IgD-negative memory B cell (primary cell): Measurements from ENCODE around the gene MPPED1. TPM values are rescaled to one million over a fixed set of nuclear protein-coding genes. Genes with fewer than 3 reads are reported as not detected.

Experiments
- H3K27ac Mint-ChIP-seq, 3 donors: one replicate each; pipeline ENCODE4 v1.8.0; 2020 to 2022; ENCODE audit warnings: mild to moderate bottlenecking in 3 of 3, mixed read lengths in 3 of 3, moderate library complexity in 1 of 3
- H3K27me3 Mint-ChIP-seq: one replicate; pipeline ENCODE4 v1.8.0; 2021; ENCODE audit warnings: mixed read lengths
- H3K36me3 Mint-ChIP-seq: one replicate; pipeline ENCODE4 v1.8.0; 2020; ENCODE audit warnings: mild to moderate bottlenecking, mixed read lengths
- H3K4me1 Mint-ChIP-seq, 3 donors: one replicate each; pipeline ENCODE4 v1.8.0; 2020 to 2022; ENCODE audit warnings: mixed read lengths in 3 of 3, mild to moderate bottlenecking in 1 of 3
- H3K4me3 Mint-ChIP-seq, 4 donors: one replicate each; pipeline ENCODE4 v1.8.0; 2020 to 2022; ENCODE audit warnings: mild to moderate bottlenecking in 4 of 4, mixed read lengths in 4 of 4, moderate library complexity in 3 of 4
- H3K9me3 Mint-ChIP-seq, 3 donors: one replicate each; pipeline ENCODE4 v1.8.0; 2020 to 2021; ENCODE audit warnings: mixed read lengths in 3 of 3, mild to moderate bottlenecking in 1 of 3
- polyA plus RNA-seq: library from polyadenylated mRNA; unstranded; fragments of 300-500 nt; fragmentation: Illumina TruSeq; gene quantifications from one replicate; pipeline ENCODE4 v1.2.3, GENCODE V29; 2021

The MPPED1 gene
- polyA plus RNA-seq, 1 donor from 2014 or later = not detected

GRCh38 chr22:43526117-43526655 lies 114.4 kb downstream of the MPPED1 start:
- Mint-ChIP-seq H3K27me3 (peaks cover 5% of the 10 kb centered on the region), H3K4me1 (no peaks in the 10 kb centered on the region), H3K36me3 (no peaks in the 10 kb centered on the region), H3K4me3 (no peak overlapping the region), H3K9me3 (peaks cover 0 to 3% (median 0%) of the 10 kb centered on the region in 3 donors), H3K27ac (no peak overlapping the region)

GRCh38 chr22:43526946-43527345 lies 115.1 kb downstream of the MPPED1 start:
- H3K9me3 Mint-ChIP-seq = peaks cover 0 to 3% (median 0%) of the 10 kb centered on the region in 3 donors

GRCh38 chr22:43528601-43529360 lies 117.0 kb downstream of the MPPED1 start:
- Mint-ChIP-seq H3K4me3 (no peak overlapping the region), H3K36me3 (no peaks in the 10 kb centered on the region), H3K27me3 (peaks cover 5% of the 10 kb centered on the region), H3K4me1 (no peaks in the 10 kb centered on the region), H3K27ac (peak overlapping the region in 1 of 3 donors; percentile 16), H3K9me3 (peaks cover 0 to 3% (median 0%) of the 10 kb centered on the region in 3 donors)

More at GRCh38 chr22:43526946-43527345, 115.1 kb downstream of the MPPED1 start:
- H3K4me1 Mint-ChIP-seq = no peaks in the 10 kb centered on the region
- no peak overlapping the region for H3K4me3 Mint-ChIP-seq
- no peaks in the 10 kb centered on the region for H3K36me3 Mint-ChIP-seq
- no peak overlapping the region for H3K27ac Mint-ChIP-seq
- H3K27me3 Mint-ChIP-seq = peaks cover 5% of the 10 kb centered on the region

DNA sequence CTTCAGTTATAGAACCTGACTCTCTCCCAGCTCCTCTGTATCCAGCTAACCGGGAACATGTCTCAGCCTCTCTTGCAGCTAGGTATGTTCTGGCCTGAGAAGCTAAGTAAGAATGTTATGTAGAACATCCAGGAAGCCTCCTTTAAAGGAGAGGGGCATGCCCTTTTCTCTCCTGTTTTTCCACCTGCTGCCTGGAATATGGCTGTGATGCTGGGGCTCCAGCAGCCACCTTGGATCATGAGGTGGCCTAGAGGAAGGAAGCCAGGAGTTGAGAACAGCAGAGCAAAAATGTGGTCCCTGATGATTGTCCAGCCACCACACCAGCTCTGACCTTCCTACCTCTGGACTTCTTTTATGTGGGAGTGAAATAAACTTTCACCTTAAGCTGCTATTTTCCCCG lies 117.6 kb downstream of the MPPED1 start:
- Mint-ChIP-seq H3K27ac (peak overlapping the region in 1 of 3 donors; percentile 9), H3K36me3 (no peaks in the 10 kb centered on the region), H3K9me3 (peaks cover 0 to 3% (median 0%) of the 10 kb centered on the region in 3 donors), H3K4me1 (no peaks in the 10 kb centered on the region), H3K27me3 (peaks cover 5% of the 10 kb centered on the region), H3K4me3 (no peak overlapping the region)

DNA sequence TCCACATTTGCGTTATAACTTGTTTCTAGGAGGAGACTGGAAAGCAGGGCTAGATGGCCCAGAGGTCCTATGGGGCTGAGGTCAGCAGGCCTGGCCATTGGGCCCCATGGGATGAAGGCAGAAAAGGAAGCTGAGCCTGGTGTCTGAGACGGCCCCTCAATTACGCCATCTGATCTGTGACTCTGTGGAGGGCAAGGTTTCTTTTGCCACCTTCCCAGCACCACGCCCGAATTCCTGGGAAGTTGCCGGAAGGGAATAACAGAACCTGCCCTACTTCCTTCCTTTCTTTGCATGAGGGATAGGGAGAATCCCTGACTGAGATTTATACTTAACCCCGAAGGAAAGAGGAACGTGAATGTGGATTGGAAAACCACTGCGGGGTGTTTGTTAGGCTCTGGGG lies 118.1 kb downstream of the MPPED1 start:
- peaks cover 7% of the 10 kb centered on the region for H3K27me3 Mint-ChIP-seq
- H3K4me3 Mint-ChIP-seq = no peak overlapping the region
- no peaks in the 10 kb centered on the region for H3K36me3 Mint-ChIP-seq
- H3K27ac Mint-ChIP-seq = peak overlapping the region in 1 of 3 donors; percentile 9
- peaks cover 0 to 3% (median 0%) of the 10 kb centered on the region in 3 donors for H3K9me3 Mint-ChIP-seq
- no peaks in the 10 kb centered on the region for H3K4me1 Mint-ChIP-seq

DNA sequence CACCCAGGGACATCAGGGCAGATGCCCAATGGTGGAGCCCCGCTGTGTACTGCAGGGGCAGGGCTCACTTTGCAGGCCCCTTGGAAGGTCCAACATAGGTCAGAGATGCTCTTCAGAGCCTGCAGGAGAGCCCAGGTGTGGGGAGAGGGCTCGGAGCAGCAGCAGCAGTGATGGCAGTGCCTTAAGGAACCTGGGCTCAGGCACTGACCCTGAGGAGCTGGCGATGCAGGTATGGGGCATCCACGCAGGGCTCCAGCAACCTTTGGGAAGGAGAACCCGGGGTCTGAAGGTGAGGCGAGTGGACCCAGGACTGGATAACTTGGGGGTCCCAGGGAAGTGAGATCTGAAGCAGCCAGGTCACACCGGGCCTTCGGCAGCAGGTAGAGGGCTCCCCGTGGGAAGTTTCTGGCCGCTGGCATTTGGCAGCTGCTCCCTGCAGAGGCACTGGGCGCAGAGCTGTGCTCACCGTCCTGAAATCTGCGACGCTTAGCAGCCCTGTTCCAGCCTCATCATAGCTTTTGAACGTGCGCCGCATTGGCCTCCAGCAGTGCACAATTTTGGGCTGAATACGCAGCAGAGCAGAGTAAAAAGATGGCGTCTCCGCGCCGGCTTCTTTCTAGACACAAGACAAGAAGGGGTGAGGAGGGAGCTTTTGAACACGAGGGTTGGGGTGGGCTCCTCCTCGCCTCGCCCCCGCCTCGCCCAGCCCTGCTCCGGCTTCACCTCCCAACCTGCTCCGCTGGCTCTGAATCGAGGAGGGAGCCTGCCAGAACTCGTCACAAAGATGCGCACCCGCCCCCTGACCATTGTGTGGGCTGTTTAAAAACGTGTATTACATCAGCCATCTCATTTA lies 118.8 kb downstream of the MPPED1 start:
- Mint-ChIP-seq H3K27ac (no peak overlapping the region), H3K4me3 (no peak overlapping the region), H3K36me3 (no peaks in the 10 kb centered on the region), H3K9me3 (peaks cover 0 to 3% (median 0%) of the 10 kb centered on the region in 3 donors), H3K27me3 (peaks cover 6% of the 10 kb centered on the region), H3K4me1 (no peaks in the 10 kb centered on the region)

- no peak overlapping the region for H3K27ac Mint-ChIP-seq
Observed at GRCh38 chr22:43531651-43532050, 119.8 kb downstream of the MPPED1 start.

GRCh38 chr22:43532301-43533155 lies 120.7 kb downstream of the MPPED1 start:
- Mint-ChIP-seq H3K9me3 (peaks cover 0 to 6% (median 0%) of the 10 kb centered on the region in 3 donors), H3K4me3 (no peak overlapping the region), H3K27ac (peak overlapping the region in 1 of 3 donors; percentile 23), H3K27me3 (peaks cover 6% of the 10 kb centered on the region), H3K36me3 (no peaks in the 10 kb centered on the region), H3K4me1 (no peaks in the 10 kb centered on the region)

More at GRCh38 chr22:43531651-43532050, 119.8 kb downstream of the MPPED1 start:
- Mint-ChIP-seq H3K4me3 (no peak overlapping the region), H3K4me1 (no peaks in the 10 kb centered on the region), H3K27me3 (peaks cover 6% of the 10 kb centered on the region), H3K9me3 (peaks cover 0 to 3% (median 0%) of the 10 kb centered on the region in 3 donors), H3K36me3 (no peaks in the 10 kb centered on the region)

- peaks cover 9% of the 10 kb centered on the region for H3K27me3 Mint-ChIP-seq
- peaks cover 1% of the 10 kb centered on the region for H3K36me3 Mint-ChIP-seq
- no peak overlapping the region for H3K4me3 Mint-ChIP-seq
- H3K9me3 Mint-ChIP-seq = peaks cover 0 to 6% (median 0%) of the 10 kb centered on the region in 3 donors
- H3K27ac Mint-ChIP-seq = peak overlapping the region in 1 of 3 donors; percentile 23
- no peaks in the 10 kb centered on the region for H3K4me1 Mint-ChIP-seq
Observed at GRCh38 chr22:43533156-43533530, 121.3 kb downstream of the MPPED1 start.

DNA sequence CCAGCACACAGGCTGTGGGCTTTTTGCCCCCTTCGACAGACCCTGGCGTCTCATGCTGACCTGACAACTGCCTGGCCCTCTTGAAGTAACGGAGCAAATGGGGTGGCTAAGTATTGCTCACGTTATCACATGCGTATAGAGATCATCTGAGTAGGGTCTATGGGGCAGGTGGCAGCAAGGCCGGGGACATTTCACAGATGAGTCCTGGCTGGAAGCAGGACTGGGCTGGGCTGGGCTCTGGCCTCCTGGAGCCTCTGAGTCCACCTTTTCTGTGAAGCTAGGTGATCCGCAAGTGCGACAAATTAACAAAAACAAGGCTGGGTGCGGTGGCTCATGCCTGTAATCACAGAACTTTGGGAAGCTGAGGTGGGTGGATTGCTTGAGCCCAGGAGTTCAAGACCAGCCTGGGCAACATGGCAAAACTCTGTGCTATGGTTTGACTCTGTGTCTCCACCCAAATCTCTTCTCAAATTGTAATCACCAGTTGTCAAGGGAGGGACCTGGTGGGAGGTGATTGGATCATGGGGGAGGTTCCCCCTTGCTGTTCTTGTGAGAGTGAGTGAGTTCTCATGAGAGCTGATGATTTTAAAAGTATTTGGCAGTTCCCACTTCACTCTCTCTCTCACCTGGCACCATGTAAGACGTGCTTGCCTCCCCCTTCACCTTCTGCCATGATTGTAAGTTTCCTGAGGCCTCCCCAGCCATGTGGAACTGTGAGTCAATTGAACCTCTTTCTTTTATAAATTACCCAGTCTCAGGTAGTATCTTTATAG lies 122.0 kb downstream of the MPPED1 start:
- peaks cover 0 to 6% (median 0%) of the 10 kb centered on the region in 3 donors for H3K9me3 Mint-ChIP-seq
- H3K27ac Mint-ChIP-seq = peak overlapping the region in 1 of 3 donors; percentile 39
- no peaks in the 10 kb centered on the region for H3K4me1 Mint-ChIP-seq
- peaks cover 11% of the 10 kb centered on the region for H3K27me3 Mint-ChIP-seq
- peak overlapping the region in 1 of 4 donors; percentile 6 for H3K4me3 Mint-ChIP-seq
- peaks cover 1% of the 10 kb centered on the region for H3K36me3 Mint-ChIP-seq

DNA sequence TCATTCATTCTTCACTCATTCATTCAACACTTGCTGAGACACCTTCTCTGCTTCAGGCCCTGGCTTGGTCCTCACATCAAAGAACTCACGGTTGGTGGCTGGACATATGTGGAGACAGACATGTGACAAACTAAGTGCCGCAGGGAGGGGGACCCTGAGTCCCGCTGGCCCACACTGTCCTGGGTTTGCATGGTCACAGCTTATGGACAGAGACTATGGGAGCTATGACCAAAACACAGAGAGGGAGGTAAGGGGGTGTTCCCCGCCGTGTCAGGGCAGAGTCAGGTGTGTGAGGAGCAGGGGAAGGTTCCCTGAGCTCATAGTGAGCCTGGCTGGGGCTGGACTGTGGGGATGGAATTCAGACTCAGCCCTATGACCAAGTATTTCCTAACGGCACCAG lies 123.1 kb downstream of the MPPED1 start:
- Mint-ChIP-seq H3K4me3 (no peak overlapping the region), H3K27me3 (peaks cover 15% of the 10 kb centered on the region), H3K9me3 (peaks cover 0 to 3% (median 0%) of the 10 kb centered on the region in 3 donors), H3K36me3 (peaks cover 1% of the 10 kb centered on the region), H3K27ac (no peak overlapping the region), H3K4me1 (no peaks in the 10 kb centered on the region)

DNA sequence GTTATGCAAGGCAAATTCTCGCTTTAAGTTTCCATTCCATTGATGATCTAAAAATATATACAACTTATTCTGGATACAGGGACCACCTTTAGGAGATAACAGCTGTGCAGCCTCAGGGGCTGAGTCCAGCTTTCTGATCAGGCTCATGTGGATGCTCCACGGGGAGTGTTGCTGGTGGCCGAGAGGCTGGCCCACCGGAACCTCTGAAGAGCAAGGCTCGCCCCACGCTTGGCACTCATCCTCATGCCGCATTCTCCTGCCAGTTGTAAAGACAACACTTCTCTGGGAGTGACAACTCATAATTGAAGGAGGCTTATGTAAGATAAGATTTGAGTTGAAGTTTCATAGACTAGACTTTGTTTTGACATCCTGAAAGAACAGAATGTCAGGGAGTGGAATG lies 123.5 kb downstream of the MPPED1 start:
- H3K36me3 Mint-ChIP-seq = peaks cover 1% of the 10 kb centered on the region
- peaks cover 15% of the 10 kb centered on the region for H3K27me3 Mint-ChIP-seq
- H3K9me3 Mint-ChIP-seq = peaks cover 0 to 3% (median 0%) of the 10 kb centered on the region in 3 donors
- H3K4me3 Mint-ChIP-seq = no peak overlapping the region
- H3K27ac Mint-ChIP-seq = no peak overlapping the region
- H3K4me1 Mint-ChIP-seq = no peaks in the 10 kb centered on the region

DNA sequence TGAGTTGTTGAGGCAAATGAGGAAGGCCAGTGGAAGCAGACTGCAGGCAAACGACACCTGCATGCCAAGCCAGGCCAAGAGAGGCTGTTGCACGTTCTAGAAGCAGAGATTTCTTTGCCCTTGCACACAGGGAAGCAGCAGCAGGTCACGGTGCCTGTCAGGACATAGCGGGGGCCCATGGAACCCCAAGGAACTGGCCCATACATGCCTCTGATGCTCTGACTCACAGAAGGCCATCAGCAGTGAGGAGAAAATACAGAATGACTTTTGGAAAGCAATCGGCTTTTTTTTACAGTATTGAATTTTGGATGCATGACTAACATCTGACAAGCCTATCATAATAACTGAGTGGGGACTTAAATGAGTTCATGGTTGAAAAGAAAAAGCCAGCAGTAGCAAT lies 123.9 kb downstream of the MPPED1 start:
- Mint-ChIP-seq H3K36me3 (peaks cover 1% of the 10 kb centered on the region), H3K27ac (no peak overlapping the region), H3K4me3 (no peak overlapping the region), H3K4me1 (no peaks in the 10 kb centered on the region), H3K9me3 (peaks cover 0 to 3% (median 0%) of the 10 kb centered on the region in 3 donors), H3K27me3 (peaks cover 15% of the 10 kb centered on the region)
